OCI-LY7 (cell line): ENCODE measurements around the gene MACC1.
"Not testable (repeated sequence)": the region's sequence is repeated elsewhere in the genome, so short reads cannot be mapped to it uniquely, and the experiment has no call there.

Source experiments
- EZH2phosphoT487 ChIP-seq: fragments of 200-600 bp; sonication (generic); IDR thresholded peaks from 2 replicates; pipeline ENCODE4 v1.6.1; 2018; ENCODE audit warnings: low read depth, borderline replicate concordance, mild to moderate bottlenecking, mixed run types, antibody characterized with exemption, low read length, moderate library complexity, mixed read lengths
- TF ChIP-seq, protein P1 (sequence below): fragments of 200-600 bp; sonication (generic); conservative IDR thresholded peaks from 2 replicates; pipeline ENCODE4 v1.5.1; 2014; ENCODE audit warnings: mild to moderate bottlenecking, antibody characterized with exemption, low read length, moderate library complexity, mixed read lengths

GRCh38 chr7:20126060-20126459 is 91.1 kb downstream of the MACC1 start:
- TF ChIP-seq, protein P1, sequence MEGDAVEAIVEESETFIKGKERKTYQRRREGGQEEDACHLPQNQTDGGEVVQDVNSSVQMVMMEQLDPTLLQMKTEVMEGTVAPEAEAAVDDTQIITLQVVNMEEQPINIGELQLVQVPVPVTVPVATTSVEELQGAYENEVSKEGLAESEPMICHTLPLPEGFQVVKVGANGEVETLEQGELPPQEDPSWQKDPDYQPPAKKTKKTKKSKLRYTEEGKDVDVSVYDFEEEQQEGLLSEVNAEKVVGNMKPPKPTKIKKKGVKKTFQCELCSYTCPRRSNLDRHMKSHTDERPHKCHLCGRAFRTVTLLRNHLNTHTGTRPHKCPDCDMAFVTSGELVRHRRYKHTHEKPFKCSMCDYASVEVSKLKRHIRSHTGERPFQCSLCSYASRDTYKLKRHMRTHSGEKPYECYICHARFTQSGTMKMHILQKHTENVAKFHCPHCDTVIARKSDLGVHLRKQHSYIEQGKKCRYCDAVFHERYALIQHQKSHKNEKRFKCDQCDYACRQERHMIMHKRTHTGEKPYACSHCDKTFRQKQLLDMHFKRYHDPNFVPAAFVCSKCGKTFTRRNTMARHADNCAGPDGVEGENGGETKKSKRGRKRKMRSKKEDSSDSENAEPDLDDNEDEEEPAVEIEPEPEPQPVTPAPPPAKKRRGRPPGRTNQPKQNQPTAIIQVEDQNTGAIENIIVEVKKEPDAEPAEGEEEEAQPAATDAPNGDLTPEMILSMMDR = not testable (repeated sequence)
- TF ChIP-seq EZH2phosphoT487 = not testable (repeated sequence)
